GM23338 (cell line): ENCODE data around the gene GRK5.

Experiments used
- CREB1 ChIP-seq: fragments of 250-450 bp; sonication (Bioruptor Pico); IDR thresholded peaks from 2 replicates; pipeline ENCODE4 v1.5.0; 2020; ENCODE audit warnings: low read depth, mild to moderate bottlenecking, moderate library complexity
- CTCF ChIP-seq, 2 experiments: fragments of 200-600 bp in 1 of 2; sonication (generic) in 1 of 2; conservative IDR thresholded peaks; 2 replicates each; pipeline versions ENCODE4 v1.5.1 to v1.6.1; 2016 to 2017; ENCODE audit warnings: antibody characterized with exemption in 2 of 2, low read depth in 2 of 2, mild to moderate bottlenecking in 2 of 2, moderate library complexity in 1 of 2
- ETS1 ChIP-seq: IDR thresholded peaks from 2 replicates; pipeline ENCODE4 v1.6.1; 2016; ENCODE audit warnings: antibody characterized with exemption
- EZH2phosphoT487 ChIP-seq: fragments of 200-600 bp; sonication (generic); IDR thresholded peaks from one replicate; pipeline ENCODE4 v1.8.1; 2018; ENCODE audit warnings: antibody characterized with exemption; ENCODE audit not compliant: unreplicated experiment
- NANOG ChIP-seq: IDR thresholded peaks from 2 replicates; pipeline ENCODE4 v1.6.1; 2016; ENCODE audit warnings: antibody characterized with exemption, borderline replicate concordance
- POLR2AphosphoS5 ChIP-seq: IDR thresholded peaks from 2 replicates; pipeline ENCODE4 v1.6.1; 2016; ENCODE audit warnings: antibody characterized with exemption, low read depth
- REST ChIP-seq: IDR thresholded peaks from one replicate; pipeline ENCODE4 v1.6.1; 2018; ENCODE audit warnings: antibody characterized with exemption; ENCODE audit not compliant: unreplicated experiment
- ZNF114 ChIP-seq: fragments of 250-450 bp; sonication (Bioruptor Pico); IDR thresholded peaks from 2 replicates; pipeline ENCODE4 v1.5.0; 2020; ENCODE audit warnings: mild to moderate bottlenecking, moderate library complexity

- TF ChIP-seq CTCF (conservative IDR thresholded peaks at IDR 0.05; ENCODE audit: low read depth in 2 of 2) (peak; percentile 69 to 75), POLR2AphosphoS5 (no peak), ETS1 (no peak), CREB1 (CRISPR knock-in tag) (no peak), NANOG (no peak), REST (no peak), EZH2phosphoT487 (no peak), ZNF114 (CRISPR knock-in tag) (no peak)
Measured at GRCh38 chr10:119198438-119198837, 8.9 kb upstream of the GRK5 start.
